Thyroid gland (tissue), 4 donors: ENCODE results near the gene CTDSPL. TPM values are rescaled to one million over a fixed set of nuclear protein-coding genes. Genes with fewer than 3 reads are reported as not detected.
"Not testable (repeated sequence)": the region's sequence is repeated elsewhere in the genome, so short reads cannot be mapped to it uniquely, and the experiment has no call there.

Experiments
- DNase-seq, 2 donors: peaks; one replicate each; pipeline ENCODE4 v3.0.0-alpha.2; 2019
- H3K27ac ChIP-seq, 3 donors: fragments of 200-600 bp; sonication (generic); 1 replicate in 2 of 3; 2 replicates in 1 of 3; pipeline ENCODE4 v1.5.1; 2016 to 2019; ENCODE audit warnings: mild to moderate bottlenecking in 1 of 3, moderate library complexity in 1 of 3
- H3K27me3 ChIP-seq: fragments of 200-600 bp; sonication (generic); one replicate; pipeline ENCODE4 v1.5.1; 2019
- H3K36me3 ChIP-seq, 2 donors: fragments of 200-600 bp; sonication (generic); one replicate each; pipeline ENCODE4 v1.5.1; 2016 to 2019
- H3K4me1 ChIP-seq, 2 donors: fragments of 200-600 bp; sonication (generic); one replicate each; pipeline ENCODE4 v1.5.1; 2017 to 2019
- H3K4me3 ChIP-seq, 3 donors: fragments of 200-600 bp; sonication (generic); replicated peaks in 1 of 3; 1 replicate in 2 of 3; 2 replicates in 1 of 3; pipeline ENCODE4 v1.5.1; 2016; ENCODE audit warnings: mild to moderate bottlenecking in 1 of 3
- H3K9me3 ChIP-seq: fragments of 200-600 bp; sonication (generic); one replicate; pipeline ENCODE4 v1.5.1; 2017
- CTCF ChIP-seq, 6 experiments: fragments of 200-600 bp in 3 of 6; fragments of 450-650 bp in 3 of 6; sonication (generic) in 3 of 6; IDR thresholded peaks; one replicate each; pipeline ENCODE4 v1.5.1; 2016 to 2019; ENCODE audit warnings: antibody characterized with exemption in 6 of 6, mild to moderate bottlenecking in 2 of 6, inconsistent platforms in 1 of 6, moderate library complexity in 1 of 6
- POLR2A ChIP-seq, 2 donors: fragments of 450-650 bp; IDR thresholded peaks; one replicate each; pipeline ENCODE4 v1.6.1; 2017; ENCODE audit warnings: antibody characterized with exemption in 2 of 2, mild to moderate bottlenecking in 2 of 2, moderate library complexity in 1 of 2
- WGBS, 2 donors: methylation state at CpG; one replicate each; pipeline ENCODE4 v1.1.5; 2017; 5-methylcytosine and 5-hydroxymethylcytosine counted together
- intact Hi-C: fragments of 100-400 bp; cut with DNase I; formaldehyde crosslinking; loops from one replicate; pipeline ENCODE4 v1.15.1; 2023
- microRNA-seq: library from miRNA; unstranded; fragments of <30 nt; microRNA quantifications from one replicate; pipeline ENCODE4, GENCODE V29; 2016
- small RNA-seq: library from RNA; depleted of rRNA; stranded (forward); fragments of <200 nt; gene quantifications from one replicate; pipeline ENCODE3, GENCODE V24; 2016
- total RNA-seq, 4 donors: library from RNA; depleted of rRNA; stranded (reverse); fragments of >200 nt; gene quantifications; one replicate each; pipeline ENCODE4 v1.2.3, GENCODE V29; 2016

CTDSPL gene
- total RNA-seq, 4 donors from 2014 or later: 23.6 to 37.9 (median 29.8) TPM

GRCh38 chr3:38032328-38032865 lies 170.7 kb downstream of the CTDSPL start:
- H3K27me3 ChIP-seq: no peaks in the 10 kb centered on the region
- H3K4me1 ChIP-seq: peaks cover 22 to 25% of the 10 kb centered on the region in 2 donors
- TF ChIP-seq CTCF (IDR thresholded peaks at IDR 0.05) (no peak), POLR2A (IDR thresholded peaks at IDR 0.05) (no peak)
- intact Hi-C loops: no loop called here
- H3K4me3 ChIP-seq: no peak overlapping the region
- no peak overlapping the region for H3K27ac ChIP-seq
- no peaks in the 10 kb centered on the region for H3K36me3 ChIP-seq
- WGBS, 2 donors: 100% methylated on average over 1 of the region's 1 CpG
- no peaks in the 10 kb centered on the region for H3K9me3 ChIP-seq
- no peak for DNase-seq

GRCh38 chr3:38033586-38033985 lies 171.9 kb downstream of the CTDSPL start:
- H3K9me3 ChIP-seq, DNase-seq, H3K27ac ChIP-seq, H3K36me3 ChIP-seq, H3K27me3 ChIP-seq, intact Hi-C loops, H3K4me3 ChIP-seq: not testable (repeated sequence)
- WGBS, 2 donors: 94 to 98% methylated on average over 6 of the region's 7 CpGs
- peaks cover 22 to 23% of the 10 kb centered on the region in 2 donors for H3K4me1 ChIP-seq

Small RNAs within 50 kb of the gene (microRNA-seq; reads per million reads assigned to microRNA genes)
- gene MIR26A1: 19.0 reads per million, percentile 36 among the genes with 10 or more reads in this experiment

Small RNAs within 50 kb of the gene (small RNA-seq; reads per million reads assigned to genes)
- not detected for gene MIR26A1
- not detected for gene RF00019

Other genes starting within 250 kb of the CTDSPL start
- gene VILL, start 128.9 kb downstream of the CTDSPL start, total RNA-seq: 10 to 100 TPM in 2 of 4 donors, 1 to 10 TPM in 2; 5.5 to 13.0 (median 9.5) TPM
- gene PLCD1, start 167.8 kb downstream of the CTDSPL start, total RNA-seq: 10 to 100 TPM; 13.8 to 19.9 (median 16.0) TPM
- 1 to 10 TPM in 3 of 4 donors, under 1 TPM in 1; 0.44 to 1.7 (median 1.5) TPM for gene DLEC1, start 177.3 kb downstream of the CTDSPL start, total RNA-seq